GM12875 (cell line): ENCODE data around the gene DSCAML1.

ENCODE experiments used
- H3K4me3 ChIP-seq: one replicate; pipeline ENCODE4 v1.5.1; 2011; ENCODE audit warnings: low read depth, low read length, control low read depth
- CTCF ChIP-seq: IDR thresholded peaks from 2 replicates; pipeline ENCODE4 v1.5.1; 2011; ENCODE audit warnings: low read depth, mild to moderate bottlenecking, control low read depth, inconsistent platforms, low read length, moderate library complexity, borderline replicate concordance; ENCODE audit not compliant: insufficient read depth

The DSCAML1 gene

GRCh38 chr11:117468888-117469287, 328.1 kb downstream of the DSCAML1 start:
- H3K4me3 ChIP-seq = no peak overlapping the region
- TF ChIP-seq CTCF = no peak

GRCh38 chr11:117467770-117468169, 329.2 kb downstream of the DSCAML1 start:
- no peak overlapping the region for H3K4me3 ChIP-seq
- no peak for TF ChIP-seq CTCF

GRCh38 chr11:117466966-117467365, 330.1 kb downstream of the DSCAML1 start:
- no peak overlapping the region for H3K4me3 ChIP-seq
- no peak for TF ChIP-seq CTCF

GRCh38 chr11:117465236-117465997, 331.6 kb downstream of the DSCAML1 start:
- no peak overlapping the region for H3K4me3 ChIP-seq
- no peak for TF ChIP-seq CTCF

- no peak overlapping the region for H3K4me3 ChIP-seq
- no peak for TF ChIP-seq CTCF
Measured at GRCh38 chr11:117464778-117465177, 332.2 kb downstream of the DSCAML1 start.

- H3K4me3 ChIP-seq = no peak overlapping the region
- no peak for TF ChIP-seq CTCF
Measured at GRCh38 chr11:117462864-117463247, 334.2 kb downstream of the DSCAML1 start.

- H3K4me3 ChIP-seq = no peak overlapping the region
- TF ChIP-seq CTCF = no peak
Measured at GRCh38 chr11:117462183-117462863, 334.7 kb downstream of the DSCAML1 start.
